Lung (tissue), 12 donors: ENCODE results near the gene SLC22A23. TPM values are rescaled to one million over a fixed set of nuclear protein-coding genes. Genes with fewer than 3 reads are reported as not detected.

ENCODE experiments used
- ATAC-seq: fragments of 200-7000 bp; cut with Tn5 transposase; one replicate; pipeline ENCODE4 v1.9.1; 2020; ENCODE audit warnings: moderate number of reproducible peaks; ENCODE audit not compliant: insufficient read depth, low FRiP score
- DNase-seq, 3 donors: peaks; one replicate each; pipeline ENCODE4 v3.0.0-alpha.2; 2013 to 2017
- H3K27ac ChIP-seq, 2 donors: one replicate each; pipeline ENCODE4 v1.5.1; 2013; ENCODE audit warnings: mild to moderate bottlenecking in 2 of 2, moderate library complexity in 2 of 2, control low read depth in 1 of 2, inconsistent platforms in 1 of 2, low read depth in 1 of 2, low read length in 1 of 2
- H3K27me3 ChIP-seq, 3 donors: one replicate each; pipeline ENCODE4 v1.5.1; 2013; ENCODE audit warnings: low read length in 2 of 3; ENCODE audit not compliant: control insufficient read depth in 3 of 3, insufficient read depth in 3 of 3
- H3K36me3 ChIP-seq, 4 donors: one replicate each; pipeline ENCODE4 v1.5.1; 2013; ENCODE audit warnings: low read length in 4 of 4, mild to moderate bottlenecking in 1 of 4, moderate library complexity in 1 of 4; ENCODE audit not compliant: control insufficient read depth in 4 of 4, insufficient read depth in 4 of 4
- H3K4me1 ChIP-seq, 5 donors: one replicate each; pipeline ENCODE4 v1.5.1; 2013; ENCODE audit warnings: low read length in 5 of 5, mild to moderate bottlenecking in 2 of 5, moderate library complexity in 1 of 5; ENCODE audit not compliant: control insufficient read depth in 5 of 5, insufficient read depth in 5 of 5
- H3K4me3 ChIP-seq: one replicate; pipeline ENCODE4 v1.5.1; 2013; ENCODE audit warnings: mild to moderate bottlenecking, control low read depth, moderate library complexity
- H3K9ac ChIP-seq, 2 donors: one replicate each; pipeline ENCODE4 v1.5.1; 2013; ENCODE audit warnings: low read length in 2 of 2, control low read depth in 1 of 2; ENCODE audit not compliant: insufficient read depth in 1 of 2
- H3K9me3 ChIP-seq, 4 donors: one replicate each; pipeline ENCODE4 v1.5.1; 2013; ENCODE audit warnings: low read length in 3 of 4, mild to moderate bottlenecking in 1 of 4, moderate library complexity in 1 of 4; ENCODE audit not compliant: control insufficient read depth in 4 of 4, insufficient read depth in 3 of 4
- WGBS, 2 donors: extraction: QIAGEN DNeasy Blood & Tissue Kit; methylation state at CpG; one replicate each; pipeline ENCODE4 v1.1.7; 2013; 5-methylcytosine and 5-hydroxymethylcytosine counted together
- polyA plus RNA-seq, 2 donors: library from polyadenylated mRNA; stranded (reverse); fragments of 200-250 nt; gene quantifications; one replicate each; pipeline ENCODE4 v1.2.1, GENCODE V29; 2013
- total RNA-seq, 2 donors: library from RNA; depleted of rRNA in 1 of 2; stranded (reverse); fragments of >200 nt in 1 of 2; gene quantifications; one replicate each; pipeline ENCODE4 v1.2.1, GENCODE V29; 2014 to 2021
- TF ChIP-seq, protein P1 (sequence below): IDR thresholded peaks from 2 replicates; pipeline ENCODE4 v1.5.1; 2012; ENCODE audit warnings: mild to moderate bottlenecking; ENCODE audit errors: control extremely low read depth, extremely low read depth
- donor health status: control.
- donor health status: control.
- donor health status: Bipolar disorder and iron deficiency.
- donor health status: healthy.
- donor health status: DM: yes; HTN: yes; CAD: no.

Gene SLC22A23
- total and polyA plus RNA-seq, 4 donors: 6.6 to 45.6 (median 24.1) TPM

DNA sequence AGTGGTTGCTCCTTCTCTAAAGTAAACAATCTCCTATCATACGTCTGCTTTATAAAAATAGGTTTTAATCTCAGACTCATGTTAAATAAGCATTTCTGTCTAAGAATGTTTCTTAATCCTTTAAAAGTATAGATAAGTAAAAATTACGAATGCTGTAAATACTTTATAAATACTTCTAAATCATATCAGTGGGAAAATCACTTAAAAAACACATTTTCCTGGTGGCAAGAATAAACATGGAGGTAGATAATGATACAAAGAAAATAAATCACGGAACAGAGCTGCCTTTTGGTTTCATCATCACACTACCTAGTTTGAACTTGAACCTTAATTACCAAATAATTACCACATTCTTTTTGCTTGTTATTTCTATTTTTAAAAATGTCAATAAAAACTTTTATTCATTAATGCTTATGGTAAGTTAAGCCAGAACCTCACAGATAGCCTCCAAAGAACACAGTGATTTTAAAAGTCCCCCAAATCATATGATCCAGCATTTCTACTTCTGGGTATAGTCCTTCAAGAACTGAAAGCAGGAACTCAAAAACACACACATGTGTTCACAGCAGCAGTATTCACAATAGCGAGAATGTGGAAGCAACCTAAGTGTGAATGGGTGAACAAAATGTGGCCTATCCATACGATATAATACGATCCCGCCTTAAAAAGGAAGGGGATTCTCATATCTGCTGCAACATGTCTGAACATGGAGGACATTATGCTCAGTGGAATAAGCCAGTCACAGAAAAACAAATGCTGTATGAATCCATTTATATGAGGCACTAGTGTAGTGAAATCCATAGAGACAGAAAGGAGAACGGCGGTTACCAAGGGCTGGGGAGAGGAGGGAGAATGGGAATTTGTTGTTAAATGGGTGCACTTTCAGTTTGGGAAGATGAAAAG is 72.4 kb downstream of the SLC22A23 start:
- Histone ChIP-seq H3K9me3 (no peaks in the 10 kb centered on the region), H3K36me3 (peaks cover 0 to 6% (median 3%) of the 10 kb centered on the region in 4 donors), H3K9ac (no peak overlapping the region), H3K4me1 (peaks cover 0 to 53% (median 14%) of the 10 kb centered on the region in 5 donors), H3K4me3 (no peak overlapping the region), H3K27ac (no peak overlapping the region), H3K27me3 (no peaks in the 10 kb centered on the region)
- DNase-seq (no peak), ATAC-seq (no peak)
- 87 to 92% methylated on average over 9 of the region's 9 CpGs for WGBS, 2 donors
- TF ChIP-seq, protein P1, sequence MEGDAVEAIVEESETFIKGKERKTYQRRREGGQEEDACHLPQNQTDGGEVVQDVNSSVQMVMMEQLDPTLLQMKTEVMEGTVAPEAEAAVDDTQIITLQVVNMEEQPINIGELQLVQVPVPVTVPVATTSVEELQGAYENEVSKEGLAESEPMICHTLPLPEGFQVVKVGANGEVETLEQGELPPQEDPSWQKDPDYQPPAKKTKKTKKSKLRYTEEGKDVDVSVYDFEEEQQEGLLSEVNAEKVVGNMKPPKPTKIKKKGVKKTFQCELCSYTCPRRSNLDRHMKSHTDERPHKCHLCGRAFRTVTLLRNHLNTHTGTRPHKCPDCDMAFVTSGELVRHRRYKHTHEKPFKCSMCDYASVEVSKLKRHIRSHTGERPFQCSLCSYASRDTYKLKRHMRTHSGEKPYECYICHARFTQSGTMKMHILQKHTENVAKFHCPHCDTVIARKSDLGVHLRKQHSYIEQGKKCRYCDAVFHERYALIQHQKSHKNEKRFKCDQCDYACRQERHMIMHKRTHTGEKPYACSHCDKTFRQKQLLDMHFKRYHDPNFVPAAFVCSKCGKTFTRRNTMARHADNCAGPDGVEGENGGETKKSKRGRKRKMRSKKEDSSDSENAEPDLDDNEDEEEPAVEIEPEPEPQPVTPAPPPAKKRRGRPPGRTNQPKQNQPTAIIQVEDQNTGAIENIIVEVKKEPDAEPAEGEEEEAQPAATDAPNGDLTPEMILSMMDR: no peak

DNA sequence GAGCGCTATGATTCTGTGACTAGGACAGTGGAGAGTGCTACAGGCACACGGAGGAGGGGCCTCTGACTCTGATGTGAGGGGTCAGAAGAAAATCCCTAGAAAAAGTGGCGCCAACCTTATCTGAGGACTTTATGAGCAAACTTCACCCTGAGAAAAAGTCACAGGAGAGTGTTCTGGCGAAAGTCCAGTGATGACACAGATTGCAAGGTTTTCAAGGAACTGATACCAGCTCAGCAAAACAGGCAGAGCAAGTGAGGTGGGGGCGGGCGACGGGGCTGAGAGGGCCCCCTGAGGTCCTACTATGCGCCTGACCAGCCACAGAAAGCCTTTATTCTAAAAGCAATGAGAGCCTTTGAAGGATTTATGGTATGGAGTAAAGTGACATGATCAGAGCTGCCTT is 73.3 kb downstream of the SLC22A23 start:
- TF ChIP-seq, protein P1: no peak
- no peak overlapping the region for H3K9ac ChIP-seq
- peak; percentile 56 to 79 (median 65) for DNase-seq
- peaks cover 0 to 56% (median 14%) of the 10 kb centered on the region in 5 donors for H3K4me1 ChIP-seq
- H3K4me3 ChIP-seq: no peak overlapping the region
- no peaks in the 10 kb centered on the region for H3K9me3 ChIP-seq
- 63 to 65% methylated on average over 8 of the region's 8 CpGs for WGBS, 2 donors
- H3K36me3 ChIP-seq: peaks cover 0 to 6% (median 2%) of the 10 kb centered on the region in 4 donors
- ATAC-seq: no peak
- H3K27me3 ChIP-seq: peaks cover 0 to 2% (median 0%) of the 10 kb centered on the region in 3 donors
- no peak overlapping the region for H3K27ac ChIP-seq

DNA sequence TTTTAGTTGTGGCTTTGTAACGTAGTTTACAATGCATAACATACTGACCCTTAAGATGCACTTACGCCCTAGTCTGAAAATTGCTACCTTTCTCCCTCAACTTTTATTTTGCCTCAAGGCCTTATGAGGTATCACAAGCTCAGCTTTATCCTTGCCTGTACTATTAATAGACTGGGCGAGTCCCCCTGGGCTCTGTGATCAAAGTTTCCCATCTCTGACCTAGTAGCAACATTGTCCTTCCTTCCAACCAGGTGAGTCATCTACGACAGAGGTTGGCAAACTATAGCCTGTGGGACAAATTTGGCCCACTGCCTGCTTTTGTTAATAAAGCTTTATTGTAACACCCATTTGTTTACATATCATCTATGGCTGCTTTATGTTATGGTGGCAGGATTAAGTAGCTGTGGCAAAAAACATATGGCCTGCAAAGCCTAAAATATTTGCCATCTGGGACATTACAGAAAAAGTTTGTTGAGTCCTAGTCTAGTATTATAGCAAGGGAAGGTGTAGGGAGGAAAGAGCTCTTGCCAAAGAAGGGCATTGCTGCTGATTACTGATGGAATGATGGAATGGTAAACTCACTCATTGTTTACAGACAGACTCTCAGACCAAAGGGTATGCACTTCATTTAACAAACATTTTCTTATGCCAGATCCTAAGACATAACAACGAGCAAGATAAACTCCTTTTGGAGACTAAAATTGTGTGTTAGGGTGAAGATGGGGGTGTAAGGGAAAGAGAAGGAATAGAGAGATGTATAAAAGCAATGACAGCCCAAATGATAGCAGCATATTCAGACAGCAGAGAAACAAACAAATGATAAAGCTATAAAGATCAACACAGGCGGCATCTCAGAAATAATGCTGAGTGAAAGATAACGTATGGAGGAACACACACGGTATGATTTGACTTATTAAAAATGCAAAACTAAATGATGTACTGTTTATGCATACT is 74.2 kb downstream of the SLC22A23 start:
- TF ChIP-seq, protein P1: no peak
- Histone ChIP-seq H3K36me3 (peaks cover 0 to 6% (median 2%) of the 10 kb centered on the region in 4 donors), H3K27ac (no peak overlapping the region), H3K4me3 (no peak overlapping the region), H3K4me1 (peaks cover 0 to 58% (median 14%) of the 10 kb centered on the region in 5 donors), H3K27me3 (peaks cover 0 to 2% (median 0%) of the 10 kb centered on the region in 3 donors), H3K9ac (no peak overlapping the region), H3K9me3 (no peaks in the 10 kb centered on the region)
- peak; percentile 55 to 89 (median 74) for DNase-seq
- no peak for ATAC-seq
- WGBS, 2 donors: 82 to 87% methylated on average over 8 of the region's 8 CpGs
